Thyroid gland (tissue), 4 donors: Measurements from ENCODE around the gene ADAM33.

Source experiments
- POLR2A ChIP-seq, 2 donors: fragments of 450-650 bp; IDR thresholded peaks; one replicate each; pipeline ENCODE4 v1.6.1; 2017; ENCODE audit warnings: antibody characterized with exemption in 2 of 2, mild to moderate bottlenecking in 2 of 2, moderate library complexity in 1 of 2
- TF ChIP-seq, protein P1 (sequence below), 6 experiments: fragments of 200-600 bp in 3 of 6; fragments of 450-650 bp in 3 of 6; sonication (generic) in 3 of 6; IDR thresholded peaks; one replicate each; pipeline ENCODE4 v1.5.1; 2016 to 2019; ENCODE audit warnings: antibody characterized with exemption in 6 of 6, mild to moderate bottlenecking in 2 of 6, inconsistent platforms in 1 of 6, moderate library complexity in 1 of 6

- TF ChIP-seq, protein P1, sequence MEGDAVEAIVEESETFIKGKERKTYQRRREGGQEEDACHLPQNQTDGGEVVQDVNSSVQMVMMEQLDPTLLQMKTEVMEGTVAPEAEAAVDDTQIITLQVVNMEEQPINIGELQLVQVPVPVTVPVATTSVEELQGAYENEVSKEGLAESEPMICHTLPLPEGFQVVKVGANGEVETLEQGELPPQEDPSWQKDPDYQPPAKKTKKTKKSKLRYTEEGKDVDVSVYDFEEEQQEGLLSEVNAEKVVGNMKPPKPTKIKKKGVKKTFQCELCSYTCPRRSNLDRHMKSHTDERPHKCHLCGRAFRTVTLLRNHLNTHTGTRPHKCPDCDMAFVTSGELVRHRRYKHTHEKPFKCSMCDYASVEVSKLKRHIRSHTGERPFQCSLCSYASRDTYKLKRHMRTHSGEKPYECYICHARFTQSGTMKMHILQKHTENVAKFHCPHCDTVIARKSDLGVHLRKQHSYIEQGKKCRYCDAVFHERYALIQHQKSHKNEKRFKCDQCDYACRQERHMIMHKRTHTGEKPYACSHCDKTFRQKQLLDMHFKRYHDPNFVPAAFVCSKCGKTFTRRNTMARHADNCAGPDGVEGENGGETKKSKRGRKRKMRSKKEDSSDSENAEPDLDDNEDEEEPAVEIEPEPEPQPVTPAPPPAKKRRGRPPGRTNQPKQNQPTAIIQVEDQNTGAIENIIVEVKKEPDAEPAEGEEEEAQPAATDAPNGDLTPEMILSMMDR (IDR thresholded peaks at IDR 0.05): no peak
- TF ChIP-seq POLR2A (IDR thresholded peaks at IDR 0.05): no peak
Observed at GRCh38 chr20:3678198-3678597, 3.6 kb downstream of the ADAM33 start.
